Parathyroid adenoma (tissue), 2 donors: ENCODE results near the gene NRXN2.
A peak's percentile ranks its signal among the peaks of the same experiment; 100 is the strongest.

ENCODE experiments used
- H2AFZ ChIP-seq: fragments of 300-600 bp; sonication (generic); one replicate; pipeline ENCODE4 v1.7.0; 2017; ENCODE audit warnings: antibody characterized with exemption, mild to moderate bottlenecking
- H3K27ac ChIP-seq: fragments of 300-600 bp; sonication (generic); one replicate; pipeline ENCODE4 v1.7.0; 2017
- H3K27me3 ChIP-seq: fragments of 300-600 bp; sonication (generic); one replicate; pipeline ENCODE4 v1.7.0; 2017; ENCODE audit warnings: low read length; ENCODE audit not compliant: control insufficient read depth, insufficient read depth
- H3K36me3 ChIP-seq: fragments of 300-600 bp; sonication (generic); one replicate; pipeline ENCODE4 v1.7.0; 2017; ENCODE audit warnings: low read length; ENCODE audit not compliant: control insufficient read depth, insufficient read depth
- H3K4me1 ChIP-seq: fragments of 300-600 bp; sonication (generic); one replicate; pipeline ENCODE4 v1.7.0; 2017; ENCODE audit warnings: control low read depth
- H3K4me2 ChIP-seq: fragments of 300-600 bp; sonication (generic); one replicate; pipeline ENCODE4 v1.7.0; 2017; ENCODE audit warnings: low read length
- H3K4me3 ChIP-seq: fragments of 300-600 bp; sonication (generic); one replicate; pipeline ENCODE4 v1.7.0; 2017; ENCODE audit warnings: low read depth, low read length
- H3K79me2 ChIP-seq: fragments of 300-600 bp; sonication (generic); one replicate; pipeline ENCODE4 v1.7.0; 2017; ENCODE audit warnings: control low read depth
- H3K9ac ChIP-seq: fragments of 300-600 bp; sonication (generic); one replicate; pipeline ENCODE4 v1.7.0; 2017; ENCODE audit warnings: mild to moderate bottlenecking
- H3K9me3 ChIP-seq: fragments of 300-600 bp; sonication (generic); one replicate; pipeline ENCODE4 v1.7.0; 2017; ENCODE audit warnings: low read length; ENCODE audit not compliant: control insufficient read depth
- CTCF ChIP-seq: fragments of 300-600 bp; sonication (generic); IDR thresholded peaks from one replicate; pipeline ENCODE4 v1.7.0; 2017; ENCODE audit warnings: antibody characterized with exemption, mild to moderate bottlenecking
- donor health status: primary hyperparathyroidism.

NRXN2 gene

GRCh38 chr11:64723117-64723906 is at the start of gene NRXN2:
Gene NRXN2, minus strand, starts transcription at chr11:64723197. Its CDS starts 9,498 bp downstream, at chr11:64713699.
- peak; percentile 81 for TF ChIP-seq CTCF
- Histone ChIP-seq H3K79me2 (no peaks in the 10 kb centered on the region), H3K36me3 (no peaks in the 10 kb centered on the region), H3K4me2 (peak within 1 kb of the TSS; percentile 88), H3K4me1 (no peaks in the 10 kb centered on the region), H3K27ac (no peak within 1 kb of the TSS), H2AFZ (peak within 1 kb of the TSS; percentile 93), H3K27me3 (no peaks in the 10 kb centered on the region), H3K9ac (no peak within 1 kb of the TSS), H3K4me3 (peak within 1 kb of the TSS; percentile 73), H3K9me3 (no peaks in the 10 kb centered on the region)

- TF ChIP-seq CTCF = no peak
- Histone ChIP-seq H3K4me3 (no peak overlapping the region), H3K79me2 (peaks cover 47% of the 10 kb centered on the region), H3K9me3 (no peaks in the 10 kb centered on the region), H3K9ac (no peak overlapping the region), H2AFZ (no peak overlapping the region), H3K27me3 (no peaks in the 10 kb centered on the region), H3K27ac (no peak overlapping the region), H3K36me3 (no peaks in the 10 kb centered on the region), H3K4me1 (peaks cover 9% of the 10 kb centered on the region), H3K4me2 (no peak overlapping the region)
Measured at GRCh38 chr11:64772303-64773018, 49.5 kb upstream of the NRXN2 start.

- Histone ChIP-seq H3K27me3 (no peaks in the 10 kb centered on the region), H3K4me1 (peaks cover 8% of the 10 kb centered on the region), H2AFZ (no peak overlapping the region), H3K4me3 (no peak overlapping the region), H3K9me3 (no peaks in the 10 kb centered on the region), H3K4me2 (no peak overlapping the region), H3K79me2 (peaks cover 44% of the 10 kb centered on the region), H3K36me3 (no peaks in the 10 kb centered on the region), H3K9ac (no peak overlapping the region), H3K27ac (no peak overlapping the region)
- no peak for TF ChIP-seq CTCF
Measured at GRCh38 chr11:64771861-64772260, 48.9 kb upstream of the NRXN2 start.

- no peaks in the 10 kb centered on the region for H3K36me3 ChIP-seq
- TF ChIP-seq CTCF = no peak
- no peaks in the 10 kb centered on the region for H3K27me3 ChIP-seq
- no peak overlapping the region for H3K4me3 ChIP-seq
- no peaks in the 10 kb centered on the region for H3K9me3 ChIP-seq
- peaks cover 35% of the 10 kb centered on the region for H3K79me2 ChIP-seq
- H2AFZ ChIP-seq = no peak overlapping the region
- H3K9ac ChIP-seq = no peak overlapping the region
- no peak overlapping the region for H3K27ac ChIP-seq
- no peak overlapping the region for H3K4me2 ChIP-seq
- peaks cover 4% of the 10 kb centered on the region for H3K4me1 ChIP-seq
Measured at GRCh38 chr11:64770120-64770519, 47.1 kb upstream of the NRXN2 start.
